GM19467 (cell line): ENCODE data around the gene PLP2.
A peak's percentile ranks its signal among the peaks of the same experiment; 100 is the strongest.

Experiments
- ATAC-seq: cut with Tn5 transposase; IDR thresholded peaks from one replicate; pipeline ENCODE4 v1.9.1; 2021; ENCODE audit warnings: mild to moderate bottlenecking, moderate library complexity; ENCODE audit not compliant: unreplicated experiment

The PLP2 gene

DNA sequence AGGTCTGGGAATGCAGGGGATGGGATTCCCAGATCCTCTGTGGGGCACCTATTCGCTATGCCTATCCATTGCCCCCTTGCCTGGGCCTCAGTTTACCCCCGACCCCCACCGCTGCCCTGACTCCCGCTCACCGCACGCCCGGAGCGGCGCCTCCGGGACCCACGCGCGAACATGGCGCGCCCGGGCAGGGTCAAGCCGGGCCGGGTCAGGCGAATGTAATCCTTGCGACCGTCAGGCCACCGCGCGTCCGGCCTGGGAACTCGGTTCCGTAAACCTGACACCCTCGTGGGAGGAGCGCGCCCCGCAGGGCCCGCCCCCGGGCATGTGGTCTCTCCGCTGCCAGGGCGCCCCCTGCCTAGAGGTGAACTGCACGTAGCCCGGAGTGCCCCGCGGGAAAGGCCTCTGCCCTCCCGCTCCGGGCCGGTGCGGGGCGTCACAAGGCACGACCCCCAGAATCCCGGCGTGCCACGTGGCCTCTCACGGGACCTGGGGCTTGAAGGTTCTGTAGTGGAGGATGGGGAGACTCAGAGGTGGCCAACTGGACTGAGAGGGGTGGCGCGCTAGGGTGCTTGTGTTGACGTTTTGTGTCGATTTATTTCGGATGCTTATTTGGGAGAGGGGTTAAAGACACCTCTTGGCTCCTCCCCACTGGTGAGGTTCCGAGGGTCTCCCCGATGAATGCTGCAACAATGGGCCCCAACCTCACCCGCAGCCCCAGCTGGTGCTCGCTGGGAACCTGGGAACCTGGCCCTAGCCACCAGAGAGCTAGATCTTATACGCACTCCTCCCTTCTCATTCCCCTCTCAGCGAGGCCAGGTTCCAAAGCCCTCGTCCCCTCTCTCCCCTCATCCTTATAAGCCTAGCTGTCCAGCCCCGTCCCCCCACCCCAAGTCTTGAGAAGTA lies 14.7 kb downstream of the PLP2 start, which contains the start of gene PRICKLE3:
TSS of gene PRICKLE3 (minus strand) at position 249 of the 903 bp plus-strand sequence. CDS start at position 173, 76 bp downstream.
- ATAC-seq: no peak

DNA sequence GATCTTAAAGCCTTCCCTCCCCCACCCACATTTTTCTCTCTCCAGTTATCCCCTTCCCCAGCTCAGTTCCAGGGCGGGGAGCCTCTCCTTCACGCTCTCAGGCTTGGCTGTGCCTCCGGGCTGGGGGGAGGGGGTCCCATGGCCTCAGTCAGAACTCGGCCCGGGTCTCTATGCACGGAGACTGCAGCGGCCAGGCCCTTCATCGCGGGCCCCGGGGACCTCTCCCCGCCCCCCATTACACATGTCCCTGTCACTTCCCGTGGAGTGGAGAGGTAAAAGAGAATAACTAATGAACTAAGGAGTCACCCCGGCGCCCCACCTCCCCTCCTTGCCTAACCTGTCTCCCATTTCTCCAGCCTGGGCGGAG lies 15.3 kb downstream of the PLP2 start:
- ATAC-seq: no peak

- no peak for ATAC-seq
Measured at GRCh38 chrX:49187526-49187925, 15.8 kb downstream of the PLP2 start.

- no peak for ATAC-seq
Measured at GRCh38 chrX:49188468-49189076, 16.9 kb downstream of the PLP2 start.

GRCh38 chrX:49189606-49190005 lies 17.9 kb downstream of the PLP2 start:
- no peak for ATAC-seq

DNA sequence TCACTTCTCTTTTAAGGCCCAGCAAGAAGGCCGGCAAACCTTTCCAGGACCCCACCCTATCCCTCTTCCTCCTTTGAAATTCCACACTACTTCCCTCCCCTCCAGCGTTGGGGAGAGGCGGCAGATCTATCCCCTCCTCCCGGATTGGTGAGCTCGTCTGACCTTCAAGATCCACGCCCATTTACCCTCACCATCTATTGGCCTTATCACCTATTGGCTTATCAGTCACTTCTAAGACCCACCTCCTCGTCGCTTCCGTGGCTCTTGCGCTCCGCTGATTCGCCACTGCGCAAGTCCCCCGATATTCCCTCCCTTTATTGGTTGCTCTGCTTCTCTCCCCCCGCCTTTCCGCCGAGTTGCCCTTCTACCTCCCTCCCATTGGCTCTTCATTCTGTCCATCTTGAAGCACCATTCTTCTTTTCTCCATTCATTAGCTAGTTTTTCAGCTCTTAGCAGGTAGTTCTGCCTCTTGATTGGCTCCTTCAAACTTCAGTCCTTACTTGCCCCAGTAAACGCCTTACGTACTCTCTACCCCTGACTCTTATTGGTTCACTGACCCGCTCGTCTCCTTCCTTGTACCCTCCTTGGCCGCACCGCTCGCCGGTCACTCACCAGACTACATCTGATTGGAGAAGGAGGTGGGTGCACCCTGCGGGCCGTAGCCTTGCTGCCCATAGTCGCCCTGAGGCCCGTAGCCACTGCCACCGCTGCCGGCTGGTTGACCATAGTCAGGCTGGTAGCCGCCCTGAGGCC lies 19.3 kb downstream of the PLP2 start:
- ATAC-seq: peak; percentile 86

DNA sequence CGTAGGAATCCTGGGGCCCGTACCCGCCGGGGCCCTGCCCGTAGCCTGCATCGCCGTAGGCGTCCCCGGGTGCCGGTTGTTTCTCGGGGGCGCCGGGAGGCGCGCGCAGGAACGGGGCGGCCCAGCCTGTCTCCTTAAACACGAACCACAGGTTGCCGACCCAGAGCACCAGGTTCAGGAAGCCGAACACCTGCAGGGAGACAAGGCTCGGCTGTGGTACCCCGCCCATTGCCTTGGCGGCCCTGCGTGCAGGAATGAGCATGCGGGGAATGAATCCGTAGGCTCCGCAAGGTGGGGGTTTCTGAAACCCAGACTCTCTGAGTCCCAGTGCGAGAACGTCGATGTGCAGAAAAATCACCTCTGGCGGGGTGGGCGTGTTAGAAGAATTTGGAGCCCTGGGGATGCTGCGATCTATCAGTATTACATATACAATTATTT lies 19.9 kb downstream of the PLP2 start:
- ATAC-seq: peak; percentile 12

- no peak for ATAC-seq
Measured at GRCh38 chrX:49192722-49193328, 21.1 kb downstream of the PLP2 start.

DNA sequence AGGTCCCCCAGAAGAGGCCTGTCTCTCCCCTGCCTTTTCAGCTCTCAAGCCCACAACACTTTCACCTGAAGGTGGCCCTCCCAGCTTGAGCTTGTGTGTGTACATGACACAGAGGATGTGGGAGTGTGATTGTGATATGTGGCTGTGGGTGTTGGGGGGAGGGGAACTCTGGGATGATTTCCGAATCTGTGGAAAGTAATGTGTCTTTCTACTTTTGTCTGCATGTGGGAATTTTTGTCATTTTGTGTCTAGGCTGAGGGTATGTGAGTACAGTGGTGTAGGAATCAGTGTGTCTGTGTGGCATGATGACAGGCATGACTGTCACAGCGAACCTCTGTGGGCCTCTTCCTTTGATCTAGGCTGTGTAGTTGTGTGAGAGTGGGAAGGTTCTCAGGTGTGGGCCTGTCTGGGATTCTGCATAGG lies 21.9 kb downstream of the PLP2 start:
- ATAC-seq: no peak

DNA sequence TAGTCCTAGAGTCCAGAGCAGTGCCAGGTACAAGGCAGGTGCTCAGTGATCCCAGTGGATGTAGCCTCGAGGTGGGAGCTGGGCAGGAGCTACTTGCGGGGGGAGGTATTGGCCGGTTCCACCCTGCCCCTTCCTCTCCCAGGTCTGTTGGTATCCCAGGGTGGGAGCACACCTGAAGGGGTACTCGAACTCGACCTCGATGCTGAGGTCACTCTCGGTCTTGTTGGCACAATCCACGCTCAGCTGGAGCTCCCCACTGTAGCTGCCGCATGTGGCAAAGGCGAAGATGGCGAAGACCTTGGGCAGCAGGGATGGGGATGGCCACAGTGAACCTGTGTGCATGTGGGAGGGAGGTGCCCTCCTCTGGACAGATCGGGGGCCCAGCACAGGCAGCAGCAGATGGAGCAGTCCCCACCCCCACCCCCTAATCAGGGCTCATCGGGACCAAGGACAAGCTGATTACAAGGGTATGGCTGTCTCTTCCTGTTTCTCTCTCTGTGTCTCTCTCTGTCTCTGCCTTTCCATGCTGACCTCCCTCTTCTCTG lies 25.9 kb downstream of the PLP2 start:
- ATAC-seq: no peak

DNA sequence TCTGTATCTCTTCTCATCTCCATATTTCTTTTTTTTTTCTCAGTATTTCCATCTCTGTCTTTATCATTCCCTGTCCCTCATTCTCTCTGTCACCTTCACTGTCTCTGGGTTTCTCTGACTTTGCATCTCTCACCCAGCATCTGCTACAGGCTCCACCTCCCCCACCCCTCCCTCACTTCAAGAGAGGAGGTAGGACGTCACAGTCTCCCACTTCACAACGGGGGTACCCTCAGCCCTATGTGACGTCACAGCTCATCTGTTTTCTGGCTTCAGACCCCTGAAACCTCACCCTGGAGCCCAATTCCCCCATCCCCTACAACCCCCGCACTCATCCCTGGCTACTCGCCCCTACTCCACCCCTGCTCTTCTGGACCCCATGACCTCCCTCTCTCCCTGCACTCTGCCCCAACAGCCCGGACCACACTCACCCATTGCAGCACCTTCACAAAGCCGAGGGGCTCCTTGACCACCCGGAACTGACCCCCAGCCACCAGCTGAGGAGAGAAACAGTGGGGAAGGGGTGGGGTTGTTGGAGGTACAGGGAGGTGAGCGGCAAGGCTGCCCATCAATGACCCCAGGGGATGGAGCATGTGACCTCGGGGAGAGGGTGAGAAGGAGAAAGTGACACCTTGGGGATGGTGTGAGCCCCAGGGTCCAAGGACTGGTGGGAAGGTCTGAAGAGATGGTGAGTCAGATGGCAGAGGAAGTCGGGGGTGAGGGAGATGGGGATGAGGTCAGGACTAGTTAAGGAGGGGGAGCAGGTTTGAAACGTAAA lies 27.0 kb downstream of the PLP2 start:
- no peak for ATAC-seq

DNA sequence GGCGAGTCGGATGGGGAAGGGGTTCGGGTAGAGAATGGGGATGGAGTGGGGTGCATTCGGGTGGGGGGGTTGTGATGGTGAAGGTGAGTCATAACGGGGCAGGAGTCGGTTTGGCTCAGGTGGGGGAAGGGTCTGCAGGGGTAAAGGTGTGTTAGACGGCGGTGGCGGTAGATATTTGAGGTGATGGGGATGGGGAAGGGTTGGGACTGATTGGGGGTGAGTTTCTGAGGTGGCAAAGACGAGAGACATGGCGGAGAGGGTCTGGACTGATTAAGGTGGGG lies 27.6 kb downstream of the PLP2 start:
- no peak for ATAC-seq

- peak; percentile 81 for ATAC-seq
Measured at GRCh38 chrX:49199906-49200771, 28.4 kb downstream of the PLP2 start, which contains the start of gene SYP. Gene SYP, minus strand, starts transcription at chrX:49200193. Its CDS starts 7 bp downstream, at chrX:49200186.

- ATAC-seq: no peak
Measured at GRCh38 chrX:49202022-49202421, 30.3 kb downstream of the PLP2 start.

- no peak for ATAC-seq
Measured at GRCh38 chrX:49203536-49203935, 31.8 kb downstream of the PLP2 start.

DNA sequence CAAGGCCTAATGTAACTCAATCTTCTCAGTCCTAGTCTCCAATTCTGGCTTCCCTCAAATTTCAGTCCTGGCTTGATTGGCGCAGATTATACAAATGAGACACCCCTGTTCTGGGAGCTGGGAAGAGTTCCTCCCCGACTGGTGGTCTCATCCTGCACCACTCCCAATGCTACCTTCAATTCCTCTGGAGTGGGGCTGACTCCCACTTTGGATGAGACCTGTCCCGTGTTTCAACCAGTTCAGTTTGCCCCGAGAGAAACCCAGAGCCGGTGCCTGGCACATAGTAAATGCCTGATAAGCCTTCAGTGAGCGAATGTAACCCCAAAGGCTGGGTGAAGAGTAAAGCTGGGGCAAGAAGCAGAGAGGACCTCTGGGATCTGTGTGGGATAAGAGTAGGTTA lies 32.3 kb downstream of the PLP2 start:
- ATAC-seq: no peak

GRCh38 chrX:49204709-49205108 lies 33.0 kb downstream of the PLP2 start:
- ATAC-seq: no peak

- no peak for ATAC-seq
Measured at GRCh38 chrX:49205443-49205842, 33.7 kb downstream of the PLP2 start.

DNA sequence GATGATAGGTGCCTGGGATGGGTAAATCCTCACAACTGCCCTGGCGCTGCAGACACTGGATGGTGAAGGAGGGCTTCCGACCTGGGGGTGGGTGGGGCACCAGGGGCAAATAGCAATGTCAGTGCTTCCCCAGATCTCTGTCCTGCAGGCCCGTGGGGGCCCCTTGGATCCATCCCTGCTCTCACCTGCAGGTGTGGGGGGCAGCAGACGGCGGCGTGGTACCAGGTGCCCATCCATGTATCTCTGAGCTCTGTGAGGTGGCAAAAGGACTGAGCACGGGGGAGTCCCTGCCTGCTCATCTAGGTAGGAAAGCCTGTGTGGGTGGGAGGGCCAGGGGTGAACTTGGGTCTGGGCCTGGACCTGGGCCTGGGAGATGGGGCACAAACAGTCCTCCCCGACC lies 34.8 kb downstream of the PLP2 start:
- ATAC-seq: no peak
